PFSK-1 (cell line): Measurements from ENCODE around the gene IPCEF1.

Source experiments
- FOXP2 ChIP-seq: optimal IDR thresholded peaks from 2 replicates; pipeline ENCODE3; 2011; ENCODE audit warnings: borderline replicate concordance, control low read depth, inconsistent platforms; ENCODE audit not compliant: insufficient read depth; ENCODE audit errors: extremely low read length, extremely low read depth
- TF ChIP-seq, protein P1 (sequence below), 2 experiments: IDR thresholded peaks; 2 replicates each; pipeline versions ENCODE4 v1.6.1 to v1.8.0; 2011 to 2012; ENCODE audit warnings: low read depth in 2 of 2, low read length in 2 of 2, control low read depth in 1 of 2, inconsistent platforms in 1 of 2, mild to moderate bottlenecking in 1 of 2, moderate library complexity in 1 of 2; ENCODE audit not compliant: insufficient read depth in 1 of 2

DNA sequence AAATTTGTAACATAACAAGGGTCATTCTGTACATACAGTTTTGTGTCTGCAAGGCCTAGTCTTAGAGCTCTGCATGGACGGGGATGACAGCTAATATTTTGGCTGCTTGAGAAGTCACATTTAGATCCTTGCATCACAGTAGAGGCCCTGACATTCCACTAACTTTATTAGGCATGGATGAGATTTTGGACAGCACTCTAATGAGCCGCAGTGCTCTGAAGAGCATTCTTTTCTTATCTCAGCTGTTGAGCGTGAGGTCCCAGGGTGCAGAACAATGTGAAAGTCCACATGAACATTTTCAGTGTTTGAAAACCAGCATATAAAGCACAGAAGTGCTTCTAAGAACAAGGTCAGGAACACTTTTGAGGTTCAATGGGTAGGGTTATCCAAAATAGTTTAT is 58.9 kb downstream of the IPCEF1 start:
- TF ChIP-seq, protein P1, sequence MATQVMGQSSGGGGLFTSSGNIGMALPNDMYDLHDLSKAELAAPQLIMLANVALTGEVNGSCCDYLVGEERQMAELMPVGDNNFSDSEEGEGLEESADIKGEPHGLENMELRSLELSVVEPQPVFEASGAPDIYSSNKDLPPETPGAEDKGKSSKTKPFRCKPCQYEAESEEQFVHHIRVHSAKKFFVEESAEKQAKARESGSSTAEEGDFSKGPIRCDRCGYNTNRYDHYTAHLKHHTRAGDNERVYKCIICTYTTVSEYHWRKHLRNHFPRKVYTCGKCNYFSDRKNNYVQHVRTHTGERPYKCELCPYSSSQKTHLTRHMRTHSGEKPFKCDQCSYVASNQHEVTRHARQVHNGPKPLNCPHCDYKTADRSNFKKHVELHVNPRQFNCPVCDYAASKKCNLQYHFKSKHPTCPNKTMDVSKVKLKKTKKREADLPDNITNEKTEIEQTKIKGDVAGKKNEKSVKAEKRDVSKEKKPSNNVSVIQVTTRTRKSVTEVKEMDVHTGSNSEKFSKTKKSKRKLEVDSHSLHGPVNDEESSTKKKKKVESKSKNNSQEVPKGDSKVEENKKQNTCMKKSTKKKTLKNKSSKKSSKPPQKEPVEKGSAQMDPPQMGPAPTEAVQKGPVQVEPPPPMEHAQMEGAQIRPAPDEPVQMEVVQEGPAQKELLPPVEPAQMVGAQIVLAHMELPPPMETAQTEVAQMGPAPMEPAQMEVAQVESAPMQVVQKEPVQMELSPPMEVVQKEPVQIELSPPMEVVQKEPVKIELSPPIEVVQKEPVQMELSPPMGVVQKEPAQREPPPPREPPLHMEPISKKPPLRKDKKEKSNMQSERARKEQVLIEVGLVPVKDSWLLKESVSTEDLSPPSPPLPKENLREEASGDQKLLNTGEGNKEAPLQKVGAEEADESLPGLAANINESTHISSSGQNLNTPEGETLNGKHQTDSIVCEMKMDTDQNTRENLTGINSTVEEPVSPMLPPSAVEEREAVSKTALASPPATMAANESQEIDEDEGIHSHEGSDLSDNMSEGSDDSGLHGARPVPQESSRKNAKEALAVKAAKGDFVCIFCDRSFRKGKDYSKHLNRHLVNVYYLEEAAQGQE (IDR thresholded peaks at IDR 0.05; ENCODE audit: insufficient read depth in 1 of 2, low read depth in 2 of 2, low read length in 2 of 2) = no peak
- no peak for TF ChIP-seq FOXP2
